Esophagus muscularis mucosa (tissue), 4 donors: ENCODE data around the gene TFAP2E. TPM values are rescaled to one million over a fixed set of nuclear protein-coding genes. Genes with fewer than 3 reads are reported as not detected.

ENCODE experiments used
- DNase-seq: peaks from one replicate; pipeline ENCODE4 v3.0.0-alpha.2; 2017; ENCODE audit errors: extremely low spot score
- H3K27ac ChIP-seq, 4 donors: fragments of 200-600 bp; sonication (generic); replicated peaks in 1 of 4; 1 replicate in 3 of 4; 2 replicates in 1 of 4; pipeline ENCODE4 v1.5.1; 2016 to 2019; ENCODE audit warnings: mild to moderate bottlenecking in 1 of 4
- H3K27me3 ChIP-seq, 4 donors: fragments of 200-600 bp; sonication (generic); one replicate each; pipeline versions ENCODE4 v1.5.1 to v1.6.0; 2016 to 2019
- H3K36me3 ChIP-seq, 4 donors: fragments of 200-600 bp; sonication (generic); one replicate each; pipeline ENCODE4 v1.5.1; 2016 to 2019
- H3K4me1 ChIP-seq, 4 donors: fragments of 200-600 bp; sonication (generic); one replicate each; pipeline ENCODE4 v1.5.1; 2016 to 2019
- H3K4me3 ChIP-seq, 4 donors: fragments of 200-600 bp; sonication (generic); 1 replicate in 2 of 4; 2 replicates in 2 of 4; pipeline ENCODE4 v1.5.1; 2016 to 2019; ENCODE audit warnings: mild to moderate bottlenecking in 4 of 4, moderate library complexity in 1 of 4
- H3K9me3 ChIP-seq, 4 donors: fragments of 200-600 bp; sonication (generic); 1 replicate in 3 of 4; 2 replicates in 1 of 4; pipeline ENCODE4 v1.5.1; 2016 to 2019
- CTCF ChIP-seq, 3 experiments: fragments of 200-600 bp in 2 of 3; fragments of 450-650 bp in 1 of 3; sonication (generic) in 2 of 3; IDR thresholded peaks; one replicate each; pipeline ENCODE4 v1.5.1; 2017 to 2019; ENCODE audit warnings: antibody characterized with exemption in 3 of 3, mild to moderate bottlenecking in 2 of 3, moderate library complexity in 1 of 3
- EP300 ChIP-seq: sonication (generic); formaldehyde crosslinking; IDR thresholded peaks from one replicate; pipeline ENCODE4 v1.6.1; 2017; ENCODE audit warnings: antibody characterized with exemption
- POLR2A ChIP-seq: fragments of 450-650 bp; IDR thresholded peaks from one replicate; pipeline ENCODE4 v1.6.1; 2017; ENCODE audit warnings: antibody characterized with exemption, moderate library complexity, mild to moderate bottlenecking, low read depth
- POLR2AphosphoS5 ChIP-seq, 2 donors: sonication (generic); formaldehyde crosslinking; IDR thresholded peaks; one replicate each; pipeline ENCODE4 v1.6.1; 2017; ENCODE audit warnings: antibody characterized with exemption in 2 of 2
- WGBS: methylation state at CpG from one replicate; pipeline ENCODE4 v1.1.5; 2018; 5-methylcytosine and 5-hydroxymethylcytosine counted together
- intact Hi-C: fragments of 100-400 bp; cut with DNase I; formaldehyde crosslinking; loops from one replicate; pipeline ENCODE4 v1.15.1; 2023
- total RNA-seq, 4 donors: library from RNA; depleted of rRNA; stranded (reverse); fragments of >200 nt; gene quantifications; one replicate each; pipeline versions ENCODE4 v1.1.0 to v1.2.1, GENCODE V29; 2016

Gene TFAP2E
- total RNA-seq, 4 donors from 2014 or later = 0.33 to 0.71 (median 0.63) TPM; not detected in 1

- H3K27me3 ChIP-seq = no peaks in the 10 kb centered on the region
- WGBS = 87% methylated on average over 7 of the region's 7 CpGs
- TF ChIP-seq POLR2AphosphoS5 (IDR thresholded peaks at IDR 0.05) = no peak
- no peak for TF ChIP-seq CTCF (IDR thresholded peaks at IDR 0.05)
- no peak for TF ChIP-seq POLR2A
- no peak for TF ChIP-seq EP300
- peaks cover 0 to 10% (median 5%) of the 10 kb centered on the region in 4 donors for H3K36me3 ChIP-seq
- DNase-seq = no peak
- no peak overlapping the region for H3K4me3 ChIP-seq
- H3K4me1 ChIP-seq = no peaks in the 10 kb centered on the region
- H3K9me3 ChIP-seq = no peaks in the 10 kb centered on the region
- no peak overlapping the region for H3K27ac ChIP-seq
- intact Hi-C loops = no loop called here
Observed at GRCh38 chr1:35586808-35587207, 13.7 kb downstream of the TFAP2E start.

GRCh38 chr1:35587736-35588135, 14.6 kb downstream of the TFAP2E start:
- H3K4me1 ChIP-seq = no peaks in the 10 kb centered on the region
- peaks cover 0 to 10% (median 5%) of the 10 kb centered on the region in 4 donors for H3K36me3 ChIP-seq
- DNase-seq = no peak
- no peak overlapping the region for H3K27ac ChIP-seq
- TF ChIP-seq POLR2AphosphoS5 (IDR thresholded peaks at IDR 0.05) (no peak), EP300 (no peak), CTCF (IDR thresholded peaks at IDR 0.05) (no peak), POLR2A (no peak)
- intact Hi-C loops = no loop called here
- H3K9me3 ChIP-seq = no peaks in the 10 kb centered on the region
- no peak overlapping the region for H3K4me3 ChIP-seq
- no peaks in the 10 kb centered on the region for H3K27me3 ChIP-seq
- 84% methylated on average over 6 of the region's 6 CpGs for WGBS

GRCh38 chr1:35588197-35588910, 15.2 kb downstream of the TFAP2E start:
- Histone ChIP-seq H3K36me3 (peaks cover 0 to 10% (median 5%) of the 10 kb centered on the region in 4 donors), H3K27ac (no peak overlapping the region), H3K4me3 (no peak overlapping the region), H3K27me3 (no peaks in the 10 kb centered on the region), H3K9me3 (no peaks in the 10 kb centered on the region), H3K4me1 (no peaks in the 10 kb centered on the region)
- TF ChIP-seq CTCF (IDR thresholded peaks at IDR 0.05) (no peak), EP300 (no peak), POLR2AphosphoS5 (IDR thresholded peaks at IDR 0.05) (no peak), POLR2A (no peak)
- WGBS = 73% methylated on average over 21 of the region's 21 CpGs
- no peak for DNase-seq
- intact Hi-C loops = no loop called here

GRCh38 chr1:35589516-35590427, 16.7 kb downstream of the TFAP2E start:
- no peak for TF ChIP-seq CTCF (IDR thresholded peaks at IDR 0.05)
- TF ChIP-seq POLR2AphosphoS5 (IDR thresholded peaks at IDR 0.05) = no peak
- TF ChIP-seq EP300 = no peak
- TF ChIP-seq POLR2A = no peak
- H3K9me3 ChIP-seq = no peaks in the 10 kb centered on the region
- H3K4me3 ChIP-seq = no peak overlapping the region
- peaks cover 0 to 4% (median 0%) of the 10 kb centered on the region in 4 donors for H3K4me1 ChIP-seq
- 94% methylated on average over 15 of the region's 15 CpGs for WGBS
- intact Hi-C loops = no loop called here
- no peaks in the 10 kb centered on the region for H3K27me3 ChIP-seq
- H3K36me3 ChIP-seq = peaks cover 0 to 10% (median 5%) of the 10 kb centered on the region in 4 donors
- no peak for DNase-seq
- H3K27ac ChIP-seq = no peak overlapping the region
